ENCODE measurements around the gene FLOT2.

DNA sequence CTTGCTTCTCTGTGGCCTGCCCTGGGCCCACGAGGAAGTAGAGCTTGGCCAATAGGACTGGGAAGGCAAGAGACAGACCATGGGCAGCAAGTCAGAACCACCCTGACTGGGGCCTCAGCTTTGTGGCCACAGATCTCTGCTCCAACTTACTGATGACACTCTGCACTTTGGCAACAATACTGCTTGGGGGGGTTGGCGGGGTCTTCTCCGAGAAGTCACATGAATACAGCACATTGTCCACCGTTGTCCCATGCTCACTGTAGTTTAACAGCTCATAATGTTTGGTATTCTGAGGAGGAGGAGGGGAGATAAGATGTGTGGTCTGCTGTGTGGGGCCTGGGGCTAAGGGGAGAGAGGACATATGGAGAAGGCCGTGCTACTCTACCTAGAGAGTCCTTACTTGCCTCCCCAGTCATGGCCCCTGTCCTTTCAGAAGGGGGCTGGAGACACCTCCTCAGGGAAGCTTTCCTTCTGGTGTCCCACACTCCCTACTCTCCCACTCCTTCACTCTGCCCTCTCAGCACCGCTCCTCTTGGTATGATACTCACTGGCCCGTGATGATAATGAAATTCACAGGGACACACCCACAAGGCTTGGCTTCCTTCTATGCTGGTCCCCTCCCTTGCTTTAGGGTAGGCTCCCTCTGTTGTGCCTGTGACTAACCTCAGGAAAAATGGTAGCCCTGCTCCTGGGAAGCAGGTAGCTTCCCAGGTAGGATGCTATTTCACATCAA, 9.3 kb upstream of the FLOT2 start:
- TF ChIP-seq, protein P1, sequence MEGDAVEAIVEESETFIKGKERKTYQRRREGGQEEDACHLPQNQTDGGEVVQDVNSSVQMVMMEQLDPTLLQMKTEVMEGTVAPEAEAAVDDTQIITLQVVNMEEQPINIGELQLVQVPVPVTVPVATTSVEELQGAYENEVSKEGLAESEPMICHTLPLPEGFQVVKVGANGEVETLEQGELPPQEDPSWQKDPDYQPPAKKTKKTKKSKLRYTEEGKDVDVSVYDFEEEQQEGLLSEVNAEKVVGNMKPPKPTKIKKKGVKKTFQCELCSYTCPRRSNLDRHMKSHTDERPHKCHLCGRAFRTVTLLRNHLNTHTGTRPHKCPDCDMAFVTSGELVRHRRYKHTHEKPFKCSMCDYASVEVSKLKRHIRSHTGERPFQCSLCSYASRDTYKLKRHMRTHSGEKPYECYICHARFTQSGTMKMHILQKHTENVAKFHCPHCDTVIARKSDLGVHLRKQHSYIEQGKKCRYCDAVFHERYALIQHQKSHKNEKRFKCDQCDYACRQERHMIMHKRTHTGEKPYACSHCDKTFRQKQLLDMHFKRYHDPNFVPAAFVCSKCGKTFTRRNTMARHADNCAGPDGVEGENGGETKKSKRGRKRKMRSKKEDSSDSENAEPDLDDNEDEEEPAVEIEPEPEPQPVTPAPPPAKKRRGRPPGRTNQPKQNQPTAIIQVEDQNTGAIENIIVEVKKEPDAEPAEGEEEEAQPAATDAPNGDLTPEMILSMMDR (IDR thresholded peaks at IDR 0.05), result no peak
- no peak for TF ChIP-seq POLR2A (IDR thresholded peaks at IDR 0.05)

Data from lower leg skin (tissue), 3 donors.